Testis (tissue), 3 donors: ENCODE results near the gene ZMYM2. TPM values are rescaled to one million over a fixed set of nuclear protein-coding genes. Genes with fewer than 3 reads are reported as not detected.

ENCODE experiments used
- DNase-seq: peaks from one replicate; pipeline ENCODE4 v3.0.0-alpha.2; 2019
- H3K27ac ChIP-seq, 2 donors: fragments of 200-600 bp; sonication (generic); one replicate each; pipeline ENCODE4 v1.5.1; 2019
- H3K27me3 ChIP-seq: fragments of 200-600 bp; sonication (generic); one replicate; pipeline ENCODE4 v1.5.1; 2019
- H3K36me3 ChIP-seq: fragments of 200-600 bp; sonication (generic); one replicate; pipeline ENCODE4 v1.5.1; 2017; ENCODE audit warnings: low read depth; ENCODE audit errors: missing control alignments
- H3K4me1 ChIP-seq: fragments of 200-600 bp; sonication (generic); one replicate; pipeline ENCODE4 v1.5.1; 2019
- H3K4me3 ChIP-seq, 2 donors: fragments of 200-600 bp; sonication (generic); one replicate each; pipeline ENCODE4 v1.5.1; 2017 to 2019
- H3K9me3 ChIP-seq: fragments of 200-600 bp; sonication (generic); one replicate; pipeline ENCODE4 v1.5.1; 2017
- POLR2A ChIP-seq: fragments of 450-650 bp; IDR thresholded peaks from one replicate; pipeline ENCODE4 v1.6.1; 2017; ENCODE audit warnings: antibody characterized with exemption, mild to moderate bottlenecking, moderate library complexity
- WGBS, 2 donors: methylation state at CpG; one replicate each; pipeline ENCODE4 v1.1.5; 2018; 5-methylcytosine and 5-hydroxymethylcytosine counted together
- intact Hi-C: fragments of 100-400 bp; cut with DNase I; formaldehyde crosslinking; loops from one replicate; pipeline ENCODE4 v1.15.1; 2023; ENCODE audit warnings: low total_unique reads
- polyA plus RNA-seq: library from polyadenylated mRNA; stranded (reverse); fragments of 350-450 nt; fragmentation: Illumina TruSeq; extraction: RNeasy Lipid Tissue Mini Kit (QIAGEN cat#74804); gene quantifications from one replicate; pipeline ENCODE4 v1.2.3, GENCODE V29; 2014; ENCODE audit warnings: low read depth, low replicate concordance; ENCODE audit not compliant: insufficient read depth
- total RNA-seq, 2 donors: library from RNA; depleted of rRNA; stranded (reverse); fragments of >200 nt; gene quantifications; one replicate each; pipeline ENCODE4 v1.2.3, GENCODE V29; 2016
- TF ChIP-seq, protein P1 (sequence below), 3 experiments: fragments of 450-650 bp in 2 of 3; fragments of 200-600 bp in 1 of 3; sonication (generic) in 1 of 3; IDR thresholded peaks; one replicate each; pipeline ENCODE4 v1.5.1; 2016 to 2019; ENCODE audit warnings: antibody characterized with exemption in 3 of 3, mild to moderate bottlenecking in 2 of 3, moderate library complexity in 1 of 3

ZMYM2 gene
- total and polyA plus RNA-seq, 3 donors from 2014 or later, result 110 to 177 (median 162) TPM

- intact Hi-C loops, result no loop called here
- no peaks in the 10 kb centered on the region for H3K9me3 ChIP-seq
- TF ChIP-seq, protein P1, sequence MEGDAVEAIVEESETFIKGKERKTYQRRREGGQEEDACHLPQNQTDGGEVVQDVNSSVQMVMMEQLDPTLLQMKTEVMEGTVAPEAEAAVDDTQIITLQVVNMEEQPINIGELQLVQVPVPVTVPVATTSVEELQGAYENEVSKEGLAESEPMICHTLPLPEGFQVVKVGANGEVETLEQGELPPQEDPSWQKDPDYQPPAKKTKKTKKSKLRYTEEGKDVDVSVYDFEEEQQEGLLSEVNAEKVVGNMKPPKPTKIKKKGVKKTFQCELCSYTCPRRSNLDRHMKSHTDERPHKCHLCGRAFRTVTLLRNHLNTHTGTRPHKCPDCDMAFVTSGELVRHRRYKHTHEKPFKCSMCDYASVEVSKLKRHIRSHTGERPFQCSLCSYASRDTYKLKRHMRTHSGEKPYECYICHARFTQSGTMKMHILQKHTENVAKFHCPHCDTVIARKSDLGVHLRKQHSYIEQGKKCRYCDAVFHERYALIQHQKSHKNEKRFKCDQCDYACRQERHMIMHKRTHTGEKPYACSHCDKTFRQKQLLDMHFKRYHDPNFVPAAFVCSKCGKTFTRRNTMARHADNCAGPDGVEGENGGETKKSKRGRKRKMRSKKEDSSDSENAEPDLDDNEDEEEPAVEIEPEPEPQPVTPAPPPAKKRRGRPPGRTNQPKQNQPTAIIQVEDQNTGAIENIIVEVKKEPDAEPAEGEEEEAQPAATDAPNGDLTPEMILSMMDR (IDR thresholded peaks at IDR 0.05), result no peak
- no peak for TF ChIP-seq POLR2A
- H3K4me1 ChIP-seq, result peaks cover 3% of the 10 kb centered on the region
- H3K36me3 ChIP-seq, result no peaks in the 10 kb centered on the region
- no peak overlapping the region for H3K4me3 ChIP-seq
- no peak for DNase-seq
- no peaks in the 10 kb centered on the region for H3K27me3 ChIP-seq
- WGBS, 2 donors, result 77 to 87% methylated on average over 4 of the region's 4 CpGs
- no peak overlapping the region for H3K27ac ChIP-seq
Measured at GRCh38 chr13:20001366-20002190, 43.1 kb downstream of the ZMYM2 start.

DNA sequence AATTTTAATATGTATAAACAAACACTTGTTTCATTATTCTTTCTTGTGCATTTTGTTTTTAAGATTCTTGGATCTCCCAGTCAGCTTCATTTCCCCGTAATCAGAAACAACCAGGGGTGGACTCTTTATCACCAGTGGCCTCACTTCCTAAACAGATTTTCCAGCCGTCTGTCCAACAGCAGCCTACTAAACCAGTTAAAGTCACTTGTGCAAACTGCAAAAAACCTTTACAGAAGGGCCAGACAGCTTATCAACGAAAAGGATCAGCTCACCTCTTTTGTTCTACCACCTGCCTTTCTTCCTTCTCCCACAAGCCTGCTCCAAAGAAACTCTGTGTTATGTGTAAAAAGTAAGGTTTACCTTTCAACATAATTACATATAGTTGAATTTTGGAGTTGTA lies 44.3 kb downstream of the ZMYM2 start:
- intact Hi-C loops, result no loop called here
- H3K27ac ChIP-seq, result no peak overlapping the region
- WGBS, 2 donors, result 50 to 60% methylated on average over 3 of the region's 3 CpGs
- H3K36me3 ChIP-seq, result no peaks in the 10 kb centered on the region
- H3K4me1 ChIP-seq, result peaks cover 3% of the 10 kb centered on the region
- H3K9me3 ChIP-seq, result no peaks in the 10 kb centered on the region
- no peaks in the 10 kb centered on the region for H3K27me3 ChIP-seq
- H3K4me3 ChIP-seq, result no peak overlapping the region
- DNase-seq, result no peak
- TF ChIP-seq, protein P1 (IDR thresholded peaks at IDR 0.05), result no peak
- TF ChIP-seq POLR2A, result no peak

GRCh38 chr13:20006206-20006605 lies 47.7 kb downstream of the ZMYM2 start:
- H3K9me3 ChIP-seq, result no peaks in the 10 kb centered on the region
- no peak overlapping the region for H3K27ac ChIP-seq

GRCh38 chr13:20015763-20016162 lies 57.2 kb downstream of the ZMYM2 start:
- no peak overlapping the region for H3K27ac ChIP-seq
- no peak for TF ChIP-seq POLR2A
- TF ChIP-seq, protein P1 (IDR thresholded peaks at IDR 0.05), result no peak
- H3K27me3 ChIP-seq, result no peaks in the 10 kb centered on the region
- no peaks in the 10 kb centered on the region for H3K36me3 ChIP-seq
- no peak for DNase-seq
- intact Hi-C loops, result no loop called here
- H3K4me1 ChIP-seq, result no peaks in the 10 kb centered on the region
- no peaks in the 10 kb centered on the region for H3K9me3 ChIP-seq
- 94 to 97% methylated on average over 2 of the region's 2 CpGs for WGBS, 2 donors
- H3K4me3 ChIP-seq, result no peak overlapping the region

More at GRCh38 chr13:20006206-20006605, 47.7 kb downstream of the ZMYM2 start:
- intact Hi-C loops, result no loop called here
- H3K27me3 ChIP-seq, result no peaks in the 10 kb centered on the region
- whole genome bisulfite sequencing, 2 donors, result 88 to 93% methylated on average over 1 of the region's 1 CpG
- H3K36me3 ChIP-seq, result no peaks in the 10 kb centered on the region
- no peak for TF ChIP-seq POLR2A
- TF ChIP-seq, protein P1 (IDR thresholded peaks at IDR 0.05), result no peak
- H3K4me3 ChIP-seq, result no peak overlapping the region
- DNase-seq, result no peak
- peaks cover 3% of the 10 kb centered on the region for H3K4me1 ChIP-seq
